ENCODE results near the gene APC. TPM values are rescaled to one million over a fixed set of nuclear protein-coding genes. Genes with fewer than 3 reads are reported as not detected.
A peak's percentile ranks its signal among the peaks of the same experiment; 100 is the strongest.
"Not testable (repeated sequence)": the region's sequence is repeated elsewhere in the genome, so short reads cannot be mapped to it uniquely, and the experiment has no call there.

The APC gene
- polyA plus RNA-seq, 4 donors: 30.3 to 33.5 (median 32.0) TPM

DNA sequence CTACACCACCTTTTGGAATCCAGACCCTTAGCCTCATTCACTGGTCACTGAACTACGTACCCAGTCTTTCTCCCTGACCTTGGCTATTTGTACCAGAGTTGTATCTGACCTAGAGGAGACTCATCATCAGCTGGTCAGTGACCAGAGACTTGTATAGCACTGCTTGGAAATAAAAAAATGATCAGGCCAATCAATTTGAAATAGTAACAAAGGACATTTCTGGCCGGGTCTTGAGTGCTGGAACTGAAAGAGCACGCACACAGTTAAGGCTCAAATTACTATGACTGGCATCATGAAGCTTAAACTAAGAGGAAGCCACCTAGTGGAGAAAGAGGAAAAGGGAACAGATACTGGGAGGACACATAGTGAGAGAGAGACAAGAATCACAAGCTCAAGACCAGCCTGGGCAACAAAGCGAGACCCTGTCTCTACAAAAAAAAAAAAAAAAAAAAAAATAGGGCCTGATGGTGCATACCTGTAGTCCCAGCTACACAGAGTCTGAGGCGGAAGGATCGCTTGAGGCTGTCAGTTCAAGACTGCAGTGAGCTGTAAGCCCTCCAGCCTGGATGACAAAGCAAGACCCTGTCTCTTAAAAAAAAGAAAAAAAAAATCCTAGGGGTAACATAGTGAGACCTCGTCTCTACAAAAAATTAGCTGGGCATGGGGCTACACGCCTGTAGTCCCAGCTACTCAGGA, 110.6 kb downstream of the APC start:
- DNase-seq (ENCODE audit: low read depth in 4 of 4, low spot score in 2 of 4): peak in 2 of 4 donors; percentile 13 to 15

DNA sequence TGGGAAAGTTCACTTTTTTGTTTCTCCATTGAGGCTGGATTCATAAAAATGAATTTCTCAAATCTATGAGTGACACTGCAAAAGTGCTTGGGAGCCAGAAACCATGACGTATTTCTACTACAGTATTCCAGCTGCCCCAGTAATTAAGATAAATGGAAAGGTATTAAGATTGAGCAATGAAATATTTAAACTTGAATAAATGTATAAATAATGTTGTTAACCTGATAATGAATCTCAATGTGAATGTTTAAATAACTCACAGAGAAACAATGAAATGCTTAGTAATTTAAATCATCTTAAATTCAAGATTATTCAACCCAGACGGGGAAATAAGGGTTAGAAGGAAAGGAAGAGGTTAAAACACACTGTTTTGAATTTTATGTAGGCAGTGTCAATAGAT, 112.2 kb downstream of the APC start:
- DNase-seq (ENCODE audit: low read depth in 4 of 4, low spot score in 2 of 4): no peak

DNA sequence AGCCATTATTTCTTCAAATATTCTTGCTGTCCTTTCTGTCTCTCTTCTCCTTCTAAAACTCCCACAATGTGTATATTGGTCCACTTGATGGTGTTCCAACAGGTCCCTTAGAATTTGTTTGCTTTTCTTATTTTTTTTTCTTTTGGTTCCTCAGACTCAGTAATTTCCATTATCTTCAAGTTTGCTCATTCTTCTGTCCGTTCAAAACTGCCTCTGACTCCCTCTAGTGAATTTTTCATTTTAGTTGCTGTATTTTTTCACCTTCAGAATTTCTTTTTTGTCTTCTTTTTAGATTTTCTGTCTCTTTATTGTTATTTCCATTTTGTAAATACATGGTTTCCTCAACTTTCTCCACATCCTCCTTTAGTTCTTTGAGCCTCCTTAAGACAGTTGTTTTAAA, 117.0 kb downstream of the APC start:
- DNase-seq (ENCODE audit: low read depth in 4 of 4, low spot score in 2 of 4): no peak

DNA sequence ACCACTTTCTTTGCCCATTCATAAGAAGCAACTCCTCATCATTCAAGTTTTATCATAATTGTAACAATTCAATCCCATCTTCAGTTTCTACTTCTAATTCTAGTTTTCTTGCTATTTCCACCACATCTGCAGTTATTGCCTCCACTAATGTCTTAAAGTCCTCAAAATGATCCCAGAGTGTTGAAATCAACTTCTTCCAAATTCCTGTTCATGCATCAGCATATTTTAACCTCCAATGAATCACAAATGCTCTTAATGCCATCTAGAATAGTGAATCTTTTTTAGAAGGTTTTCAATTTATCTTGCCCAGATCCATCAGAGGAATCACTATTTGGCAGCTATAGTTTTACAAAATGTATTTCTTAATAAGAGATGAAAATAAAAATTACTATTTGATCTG, 120.2 kb downstream of the APC start:
- no peak for DNase-seq (ENCODE audit: low read depth in 4 of 4, low spot score in 2 of 4)

DNA sequence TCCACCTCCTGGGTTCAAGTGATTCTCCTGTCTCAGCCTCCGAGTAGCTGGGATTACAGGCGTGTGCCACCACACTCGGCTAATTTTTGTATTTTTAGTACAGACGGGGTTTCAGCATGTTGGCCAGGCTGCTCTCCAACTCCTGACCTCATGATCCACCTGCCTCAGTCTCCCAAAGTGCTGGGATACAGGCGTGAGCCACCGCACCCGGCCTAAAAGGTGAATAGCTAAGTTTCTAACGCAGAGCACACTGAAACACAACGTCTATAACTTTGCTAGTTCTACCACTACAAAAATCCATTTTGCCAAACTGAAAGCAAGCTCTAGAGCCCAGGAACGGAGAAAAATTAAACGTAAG, 122.9 kb downstream of the APC start:
- not testable (repeated sequence) for DNase-seq (ENCODE audit: low read depth in 4 of 4, low spot score in 2 of 4)

DNA sequence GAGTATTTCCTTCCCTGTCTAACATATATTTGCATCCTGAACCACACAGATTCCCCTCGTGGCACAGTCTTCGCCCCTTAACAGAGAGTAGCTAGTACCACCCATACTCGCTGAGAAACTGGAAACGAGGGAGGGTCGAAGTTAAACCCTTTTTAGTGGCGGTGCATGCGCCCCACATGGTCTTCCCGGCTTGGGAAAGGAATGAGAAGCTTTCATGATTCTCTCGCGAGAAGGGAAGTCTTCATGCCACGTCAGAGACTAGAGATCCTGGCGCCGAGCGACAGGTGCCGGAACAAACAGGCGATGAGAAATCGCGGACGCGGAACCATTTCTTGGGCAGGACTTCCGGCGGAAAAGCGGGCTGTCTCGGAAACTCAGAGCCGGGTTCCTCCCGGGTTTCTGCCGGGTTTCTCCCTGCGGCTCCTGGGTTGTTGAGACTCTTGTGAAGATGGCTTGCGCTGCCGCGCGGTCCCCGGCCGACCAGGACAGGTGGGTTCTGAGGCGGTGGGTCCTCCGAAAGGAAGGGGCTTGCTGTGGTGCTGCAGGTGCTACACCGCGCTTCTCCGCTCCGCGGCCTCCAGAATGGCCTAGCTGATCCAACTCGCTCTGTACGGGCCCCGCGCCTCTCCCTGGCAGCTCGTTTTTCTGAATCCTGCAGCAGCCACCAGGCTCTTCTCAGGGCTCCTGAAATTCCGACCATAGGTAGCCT, 123.4 kb downstream of the APC start, which contains the start of gene SRP19:
Gene SRP19 (plus strand): TSS at position 359 of the 709 bp plus-strand sequence. CDS start 90 bp downstream, at position 449.
- DNase-seq (ENCODE audit: low read depth in 4 of 4, low spot score in 2 of 4): peak; percentile 89 to 97 (median 91)

DNA sequence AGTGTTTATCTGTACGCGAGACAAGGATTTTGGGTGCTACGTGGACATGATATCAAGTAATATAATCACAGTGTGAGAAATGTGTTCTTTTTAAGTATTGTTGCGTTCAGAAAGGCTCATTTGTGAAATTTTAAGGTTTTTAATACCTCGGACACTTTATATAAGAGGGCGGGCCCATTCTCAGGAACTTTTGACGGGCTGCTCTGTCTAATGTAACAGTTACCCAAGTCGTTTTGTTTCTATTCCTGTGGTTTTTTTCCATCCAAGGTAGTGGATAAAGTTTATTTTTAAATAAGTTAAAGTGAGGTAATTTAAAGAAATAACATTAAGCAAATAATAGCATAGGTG, 123.9 kb downstream of the APC start:
- DNase-seq (ENCODE audit: low read depth in 4 of 4, low spot score in 2 of 4): no peak

DNA sequence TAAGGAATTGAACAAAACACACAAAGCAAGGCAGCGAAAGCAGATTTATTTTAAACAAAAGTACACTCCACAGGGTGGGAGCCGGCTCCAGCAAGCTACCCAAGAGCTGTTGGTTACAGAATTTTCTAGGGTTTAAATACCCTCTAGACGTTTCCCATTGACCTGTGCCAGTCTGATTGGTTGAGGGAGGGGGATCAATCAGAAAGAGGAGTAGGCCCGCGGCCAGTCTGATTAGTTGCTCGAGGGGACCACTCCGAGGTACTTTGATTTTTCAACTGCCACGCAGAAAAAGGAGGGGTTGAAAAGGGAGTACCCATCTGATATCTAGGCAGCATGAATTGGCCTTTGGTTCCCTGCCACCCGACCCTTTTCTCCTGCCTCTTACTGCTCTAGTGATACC, 124.4 kb downstream of the APC start:
- DNase-seq (ENCODE audit: low read depth in 4 of 4, low spot score in 2 of 4): no peak

DNA sequence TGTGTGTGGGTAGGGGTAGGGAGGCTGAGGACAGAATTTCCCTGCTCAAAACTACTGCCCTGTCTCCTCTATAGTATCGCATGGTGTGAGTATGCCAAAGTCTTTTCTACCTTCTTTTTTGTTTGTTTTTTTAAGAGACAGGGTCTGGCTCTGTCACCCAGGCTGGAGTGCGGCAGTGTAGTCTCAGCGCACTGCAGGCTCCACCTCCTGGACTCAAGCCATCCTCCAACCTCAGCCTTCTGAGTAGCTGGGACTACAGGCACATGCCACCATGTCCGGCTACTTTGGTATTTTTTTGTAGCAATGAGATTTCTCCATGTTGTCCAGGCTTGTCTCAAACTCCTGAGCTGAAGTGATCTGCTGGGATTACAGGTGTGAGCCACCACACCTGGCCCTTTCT, 125.9 kb downstream of the APC start:
- no peak for DNase-seq (ENCODE audit: low read depth in 4 of 4, low spot score in 2 of 4)

DNA sequence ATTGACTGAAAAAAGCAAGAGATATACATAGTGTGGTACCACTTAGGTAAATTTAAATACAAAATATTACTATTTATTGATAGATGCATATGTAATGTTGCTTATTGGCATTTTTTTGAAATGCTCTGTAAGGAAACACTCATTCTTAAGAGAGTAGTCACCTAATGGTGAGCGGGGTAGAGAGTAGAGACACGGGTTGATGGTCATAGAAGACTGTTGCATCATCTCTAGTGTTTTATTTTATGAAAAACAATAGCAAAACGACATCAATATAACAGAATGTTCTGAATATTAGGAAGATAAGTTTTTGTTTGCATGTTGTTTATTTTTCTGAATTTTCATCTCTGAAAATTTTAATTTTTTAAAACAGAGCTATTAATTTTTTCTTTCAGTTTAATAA, 127.4 kb downstream of the APC start:
- DNase-seq (ENCODE audit: low read depth in 4 of 4, low spot score in 2 of 4): no peak

DNA sequence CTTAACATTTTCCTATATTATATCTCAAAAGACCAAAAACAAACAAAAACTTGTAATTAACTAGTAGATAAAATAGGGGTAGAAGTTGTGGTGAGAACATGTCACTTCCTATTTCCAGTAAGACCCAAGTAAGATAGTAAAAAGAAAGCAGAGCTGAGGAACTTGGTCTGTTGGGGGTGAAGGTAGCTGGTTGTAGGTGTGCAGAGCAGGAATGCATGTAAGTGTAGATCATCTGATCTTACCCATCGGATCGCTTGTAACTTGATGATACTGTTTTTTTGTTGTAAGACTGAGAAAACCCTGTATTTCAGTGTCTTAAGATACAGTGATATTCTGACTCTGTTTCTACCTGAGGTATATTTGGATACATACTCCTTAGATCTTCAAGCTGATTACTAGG, 129.1 kb downstream of the APC start:
- DNase-seq (ENCODE audit: low read depth in 4 of 4, low spot score in 2 of 4): no peak

DNA sequence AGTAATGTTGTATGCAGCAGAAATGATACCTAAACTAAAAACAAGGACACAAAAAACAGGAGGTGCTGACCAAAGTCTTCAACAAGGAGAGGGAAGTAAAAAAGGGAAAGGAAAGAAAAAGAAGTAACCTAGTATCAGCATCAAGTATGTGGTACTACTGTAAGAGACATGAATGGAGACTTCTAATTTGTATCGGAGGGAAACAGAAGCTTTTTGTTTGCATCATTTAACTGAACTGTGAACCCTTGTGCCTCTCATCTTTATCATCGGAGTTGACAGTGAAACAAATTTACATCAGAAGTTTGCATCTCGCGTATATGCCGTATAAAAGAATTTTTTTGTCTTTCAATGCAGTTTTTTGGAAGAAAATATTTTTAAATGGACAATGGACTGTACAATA, 129.7 kb downstream of the APC start:
- no peak for DNase-seq (ENCODE audit: low read depth in 4 of 4, low spot score in 2 of 4)

DNA sequence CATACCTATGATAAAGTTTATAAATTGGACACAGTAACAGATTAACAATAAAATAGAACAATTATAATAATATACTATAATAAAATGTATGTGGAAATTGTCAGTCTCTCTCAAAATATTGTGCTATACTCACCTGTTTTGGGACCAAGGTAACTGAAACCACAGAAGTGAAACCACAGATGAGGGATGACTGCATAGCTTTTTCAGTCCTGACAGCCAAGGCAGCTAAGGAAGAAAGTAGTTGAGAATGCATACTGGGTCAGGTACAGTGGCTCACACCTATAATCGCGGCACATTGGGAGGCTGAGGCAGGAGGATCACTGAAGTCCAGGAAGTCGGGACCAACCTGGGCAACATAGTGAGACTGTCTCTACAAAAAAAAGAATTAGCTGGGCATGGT, 132.3 kb downstream of the APC start:
- DNase-seq (ENCODE audit: low read depth in 4 of 4, low spot score in 2 of 4): no peak

DNA sequence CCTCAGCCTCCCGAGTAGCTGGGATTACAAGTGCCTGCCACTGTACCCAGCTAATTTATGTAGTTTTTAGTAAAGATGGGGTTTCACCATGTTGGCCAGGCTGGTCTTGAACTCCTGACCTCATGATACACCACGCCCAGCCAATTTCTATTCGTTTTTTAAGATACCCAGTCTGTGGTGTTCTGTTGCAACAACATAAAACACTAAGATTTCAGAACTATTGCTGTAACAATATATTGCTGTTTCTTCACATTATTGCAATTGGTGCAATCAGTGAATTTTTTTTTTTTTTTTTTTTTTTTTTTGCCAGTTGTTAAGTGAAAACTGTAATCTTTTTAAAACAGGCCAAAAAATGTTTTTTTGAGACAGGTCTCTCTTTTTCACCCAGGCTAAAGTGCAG, 133.3 kb downstream of the APC start:
- DNase-seq (ENCODE audit: low read depth in 4 of 4, low spot score in 2 of 4): no peak

DNA sequence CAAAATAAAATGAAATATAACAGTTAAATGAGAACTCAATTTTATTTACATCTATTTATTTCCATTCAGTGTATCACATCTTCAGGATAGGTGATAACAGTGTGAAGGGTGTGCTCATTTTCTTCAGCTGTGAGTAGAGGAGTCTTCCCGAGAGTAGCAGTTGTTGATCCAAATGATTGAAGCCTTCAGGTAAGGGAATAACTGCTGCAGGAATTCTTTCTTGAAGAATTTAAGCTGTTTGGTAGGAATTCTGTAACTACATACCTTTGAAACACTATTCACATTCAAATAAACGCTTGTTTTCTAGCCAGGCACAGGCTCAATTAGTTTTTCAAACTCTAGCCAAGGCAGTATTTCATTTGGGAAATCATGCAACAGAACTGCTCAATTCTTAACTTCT, 138.7 kb downstream of the APC start:
- no peak for DNase-seq (ENCODE audit: low read depth in 4 of 4, low spot score in 2 of 4)

DNA sequence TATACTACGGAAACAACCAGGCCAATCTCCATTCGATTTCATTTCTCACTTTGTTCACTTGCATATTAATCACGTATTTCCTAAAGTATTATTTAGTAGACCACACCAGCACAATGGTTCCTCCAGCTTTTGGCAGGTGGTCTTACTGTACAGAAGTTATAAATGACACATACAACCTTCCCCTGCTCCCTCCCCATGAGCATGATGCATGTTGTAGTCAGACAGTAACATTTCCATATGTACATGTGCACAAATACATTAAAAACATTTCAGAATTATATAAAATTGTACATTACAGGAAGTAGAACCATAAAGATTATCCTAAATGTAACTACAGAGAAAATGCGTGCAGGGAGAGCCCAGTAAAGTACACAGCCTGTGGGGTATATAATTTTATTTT, 140.4 kb downstream of the APC start:
- DNase-seq (ENCODE audit: low read depth in 4 of 4, low spot score in 2 of 4): no peak

DNA sequence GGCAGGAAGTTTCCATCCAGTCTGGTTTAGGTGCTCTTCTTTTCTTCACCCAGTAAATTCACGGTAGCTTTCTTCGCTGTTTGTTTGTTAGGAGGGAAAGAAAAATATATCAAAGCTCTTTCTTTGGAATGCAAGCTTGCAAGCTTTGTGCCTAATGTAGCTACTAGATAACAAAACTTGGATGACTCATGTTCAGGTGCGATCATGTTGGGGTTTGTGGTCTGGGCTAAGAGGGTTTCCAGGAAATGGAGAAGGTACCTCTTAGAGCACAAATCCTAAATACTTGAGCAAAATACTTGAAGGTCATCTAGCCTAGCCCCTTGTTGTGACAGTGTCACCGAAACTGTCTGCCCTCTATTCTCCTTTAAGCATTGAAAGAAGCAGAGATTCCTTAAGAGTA, 141.1 kb downstream of the APC start:
- DNase-seq (ENCODE audit: low read depth in 4 of 4, low spot score in 2 of 4): no peak

DNA sequence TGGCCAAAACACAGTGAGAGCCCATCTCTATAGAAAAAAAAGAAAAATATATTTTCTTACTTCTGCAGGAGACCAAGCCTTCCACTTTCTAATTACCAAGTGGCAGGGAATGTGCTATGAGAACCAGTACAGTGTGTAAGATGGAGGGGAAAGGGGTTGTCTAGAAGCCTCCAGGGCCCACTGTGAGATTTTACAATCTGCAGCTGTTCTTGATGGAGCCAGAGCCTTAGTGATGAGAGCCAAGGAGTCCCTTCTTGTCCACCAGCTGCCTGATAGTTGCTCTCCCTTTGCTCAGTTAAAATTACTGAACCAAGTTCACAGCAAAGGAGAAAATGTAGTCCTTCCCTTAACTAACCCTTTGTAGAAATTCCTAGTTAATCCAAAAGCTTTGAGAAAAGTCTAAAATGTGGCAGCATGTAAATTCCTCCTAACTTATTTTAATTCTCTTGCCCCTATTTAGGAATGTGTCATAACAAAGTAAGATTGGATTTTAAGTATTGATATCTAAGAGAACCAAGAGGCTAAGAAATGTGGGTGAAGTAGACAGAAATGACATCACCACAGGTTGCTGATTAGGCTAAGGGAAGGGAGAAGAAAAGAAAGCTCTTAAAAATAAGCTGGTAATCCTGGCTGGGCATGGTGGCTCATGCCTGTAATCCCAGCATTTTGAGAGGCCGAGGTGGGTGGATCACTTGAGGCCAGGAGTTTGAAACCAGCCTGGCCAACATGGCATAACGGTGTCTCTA, 142.7 kb downstream of the APC start:
- DNase-seq (ENCODE audit: low read depth in 4 of 4, low spot score in 2 of 4): no peak

DNA sequence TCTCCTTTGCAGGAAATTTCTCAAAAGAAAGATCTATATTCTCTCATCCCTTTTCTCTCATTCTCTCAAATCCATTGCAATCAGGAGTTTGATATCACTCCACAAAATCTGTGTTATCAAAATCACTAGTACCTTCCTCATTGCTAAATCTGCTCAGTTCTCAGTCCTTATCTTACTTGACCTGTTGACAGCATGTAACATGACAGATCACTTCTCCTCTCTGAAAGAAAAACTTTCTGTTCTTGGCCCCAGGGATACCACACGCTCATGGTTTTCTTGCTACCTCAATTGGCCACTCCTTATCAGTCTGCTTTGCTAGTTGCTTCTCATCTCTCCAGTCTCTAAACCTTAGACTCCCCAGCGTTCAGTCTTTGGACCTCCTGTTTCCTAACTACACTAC, 145.5 kb downstream of the APC start:
- DNase-seq (ENCODE audit: low read depth in 4 of 4, low spot score in 2 of 4): no peak

DNA sequence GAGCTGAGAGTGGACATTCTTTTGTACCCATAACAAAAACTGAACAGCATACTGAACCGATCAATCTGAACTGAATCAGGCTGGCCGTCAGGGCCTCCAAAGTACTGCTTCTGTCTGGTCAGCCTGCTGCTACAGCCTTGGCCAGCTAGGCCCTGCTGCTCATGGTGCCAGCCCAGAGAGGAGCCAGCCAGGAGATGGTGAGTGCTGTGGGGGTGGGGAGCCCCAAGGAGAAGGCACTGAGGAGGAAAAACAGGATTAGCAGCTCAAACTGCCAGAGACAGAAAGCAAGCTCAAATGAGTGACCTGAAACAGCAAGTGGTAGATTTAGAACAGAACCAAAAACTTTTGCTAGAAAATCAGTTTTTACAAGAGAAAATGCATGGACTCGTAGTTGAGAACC, 147.3 kb downstream of the APC start:
- no peak for DNase-seq (ENCODE audit: low read depth in 4 of 4, low spot score in 2 of 4)

DNA sequence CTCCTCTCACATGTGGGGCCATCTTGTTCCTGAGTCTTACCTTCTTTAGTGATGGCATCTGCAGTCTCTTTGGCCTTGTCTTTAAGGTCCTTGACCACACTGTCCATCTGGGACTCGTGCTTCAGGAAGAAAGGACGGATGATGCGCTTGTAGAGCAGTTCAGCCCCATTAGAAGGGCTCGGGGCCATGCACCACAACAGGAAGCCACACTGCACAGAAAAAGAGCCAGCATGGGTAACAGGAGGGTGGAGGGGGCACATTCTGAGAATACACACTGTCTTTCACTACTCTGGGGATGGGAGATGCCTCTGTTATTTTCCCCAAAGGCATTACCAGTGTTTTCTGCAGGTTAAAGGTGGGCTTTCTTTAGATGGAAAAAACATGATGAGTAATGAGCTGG, 149.3 kb downstream of the APC start:
- DNase-seq (ENCODE audit: low read depth in 4 of 4, low spot score in 2 of 4): no peak

DNA sequence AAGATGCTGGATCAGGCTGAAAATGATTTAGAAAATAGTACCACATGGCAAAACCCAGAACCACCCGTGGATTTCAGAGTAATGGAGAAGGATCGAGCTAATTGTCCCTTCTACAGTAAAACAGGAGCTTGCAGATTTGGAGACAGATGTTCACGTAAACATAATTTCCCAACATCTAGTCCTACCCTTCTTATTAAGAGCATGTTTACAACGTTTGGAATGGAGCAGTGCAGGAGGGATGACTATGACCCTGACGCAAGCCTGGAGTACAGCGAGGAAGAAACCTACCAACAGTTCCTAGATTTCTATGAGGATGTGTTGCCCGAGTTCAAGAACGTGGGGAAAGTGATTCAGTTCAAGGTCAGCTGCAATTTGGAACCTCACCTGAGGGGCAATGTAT, 154.4 kb downstream of the APC start:
- not testable (repeated sequence) for DNase-seq (ENCODE audit: low read depth in 4 of 4, low spot score in 2 of 4)
